Neuronal stem cell (in vitro differentiated cells): ENCODE measurements around the gene CPLANE1. TPM values are rescaled to one million over a fixed set of nuclear protein-coding genes. Genes with fewer than 3 reads are reported as not detected.

Source experiments
- DNase-seq: peaks from one replicate; pipeline ENCODE4 v3.0.0-alpha.2; 2013; ENCODE audit warnings: low spot score
- H2AFZ ChIP-seq: one replicate; pipeline ENCODE4 v1.6.1; 2013; ENCODE audit warnings: mild to moderate bottlenecking, low read length, inconsistent platforms
- H2AK5ac ChIP-seq: 2 replicates; pipeline ENCODE4 v1.6.1; 2013; ENCODE audit warnings: low read depth, mild to moderate bottlenecking, inconsistent platforms, low read length, moderate library complexity, mixed read lengths
- H2BK120ac ChIP-seq: 2 replicates; pipeline ENCODE4 v1.6.1; 2013; ENCODE audit warnings: low read depth, mild to moderate bottlenecking, inconsistent platforms, low read length, moderate library complexity, mixed read lengths
- H2BK12ac ChIP-seq: one replicate; pipeline ENCODE4 v1.6.1; 2013; ENCODE audit warnings: low read length, inconsistent platforms
- H2BK15ac ChIP-seq: 2 replicates; pipeline ENCODE4 v1.6.1; 2013; ENCODE audit warnings: mild to moderate bottlenecking, low read length, inconsistent platforms, mixed read lengths
- H2BK5ac ChIP-seq: one replicate; pipeline ENCODE4 v1.6.1; 2013; ENCODE audit warnings: inconsistent platforms, mild to moderate bottlenecking, low read length, moderate library complexity
- H3K14ac ChIP-seq: one replicate; pipeline ENCODE4 v1.6.1; 2013; ENCODE audit warnings: low read length, inconsistent platforms
- H3K18ac ChIP-seq: 2 replicates; pipeline ENCODE4 v1.6.1; 2013; ENCODE audit warnings: low read length, inconsistent platforms
- H3K23ac ChIP-seq: 2 replicates; pipeline ENCODE4 v1.6.1; 2013; ENCODE audit warnings: low read depth, mild to moderate bottlenecking, mixed read lengths, low read length, inconsistent platforms; ENCODE audit not compliant: poor library complexity
- H3K27ac ChIP-seq: replicated peaks from 3 replicates; pipeline ENCODE4 v1.5.1; 2013; ENCODE audit warnings: low read length, inconsistent platforms
- H3K27me3 ChIP-seq, 3 experiments: 2 replicates each; pipeline ENCODE4 v1.6.1; 2013; ENCODE audit warnings: low read length in 3 of 3, mild to moderate bottlenecking in 2 of 3, inconsistent platforms in 1 of 3, low read depth in 1 of 3, mixed read lengths in 1 of 3, moderate library complexity in 1 of 3; ENCODE audit not compliant: control insufficient read depth in 3 of 3, insufficient read depth in 3 of 3
- H3K36me3 ChIP-seq, 2 donors: replicated peaks in 1 of 2; 2 replicates each; pipeline ENCODE4 v1.6.1; 2013; ENCODE audit warnings: low read length in 2 of 2; ENCODE audit not compliant: control insufficient read depth in 2 of 2, insufficient read depth in 2 of 2
- H3K4ac ChIP-seq: 2 replicates; pipeline ENCODE4 v1.6.1; 2013; ENCODE audit warnings: inconsistent platforms, mild to moderate bottlenecking, low read length, moderate library complexity
- H3K4me1 ChIP-seq, 2 donors: 1 replicate in 1 of 2; 2 replicates in 1 of 2; pipeline ENCODE4 v1.6.1; 2013; ENCODE audit warnings: low read length in 2 of 2, low read depth in 1 of 2; ENCODE audit not compliant: control insufficient read depth in 2 of 2, insufficient read depth in 1 of 2
- H3K4me2 ChIP-seq: one replicate; pipeline ENCODE4 v1.6.1; 2013; ENCODE audit warnings: mild to moderate bottlenecking, low read length, inconsistent platforms; ENCODE audit not compliant: insufficient read depth, poor library complexity, severe bottlenecking
- H3K4me3 ChIP-seq, 2 donors: 2 replicates each; pipeline ENCODE4 v1.5.1; 2013; ENCODE audit warnings: low read length in 2 of 2, mild to moderate bottlenecking in 2 of 2, inconsistent platforms in 1 of 2, moderate library complexity in 1 of 2
- H3K79me1 ChIP-seq: one replicate; pipeline ENCODE4 v1.6.1; 2013; ENCODE audit warnings: low read depth, mild to moderate bottlenecking, inconsistent platforms, low read length, moderate library complexity
- H3K9ac ChIP-seq: one replicate; pipeline ENCODE4 v1.6.1; 2013; ENCODE audit warnings: mild to moderate bottlenecking, low read depth, low read length, inconsistent platforms; ENCODE audit not compliant: poor library complexity
- H3K9me3 ChIP-seq, 2 donors: replicated peaks in 1 of 2; 2 replicates each; pipeline versions ENCODE3 to v1.6.1; 2013; ENCODE audit warnings: low read length in 2 of 2, mild to moderate bottlenecking in 2 of 2, inconsistent platforms in 1 of 2, low read depth in 1 of 2, mixed read lengths in 1 of 2, moderate library complexity in 1 of 2; ENCODE audit not compliant: control insufficient read depth in 2 of 2, insufficient read depth in 1 of 2
- H4K8ac ChIP-seq: one replicate; pipeline ENCODE4 v1.6.1; 2013; ENCODE audit warnings: low read depth, mild to moderate bottlenecking, inconsistent platforms, low read length, moderate library complexity
- H4K91ac ChIP-seq: one replicate; pipeline ENCODE4 v1.6.1; 2013; ENCODE audit warnings: low read length, low read depth, mild to moderate bottlenecking, inconsistent platforms; ENCODE audit not compliant: poor library complexity
- WGBS, 2 donors: extraction: QIAGEN DNeasy Blood & Tissue Kit; methylation state at CpG; one replicate each; pipeline ENCODE4 v1.1.7; 2013; ENCODE audit warnings: missing lambda C conversion rate in 2 of 2, mixed read lengths in 1 of 2; ENCODE audit not compliant: insufficient read length in 2 of 2, insufficient replicate concordance in 1 of 2; ENCODE audit errors: extremely low coverage in 2 of 2; 5-methylcytosine and 5-hydroxymethylcytosine counted together
- small RNA-seq: library from polyadenylated mRNA; stranded (forward); fragments of <200 nt; extraction: miRNeasy Mini kit (QIAGEN cat#:217004); gene quantifications from one replicate; pipeline ENCODE3, GENCODE V24; 2013; ENCODE audit not compliant: insufficient read depth

CPLANE1 gene

GRCh38 chr5:37060030-37060429 is 189.1 kb downstream of the CPLANE1 start:
- Histone ChIP-seq H4K91ac (no peak overlapping the region), H3K9me3 (no peaks in the 10 kb centered on the region), H2BK120ac (no peak overlapping the region), H3K4me3 (no peak overlapping the region), H2BK12ac (no peak overlapping the region), H3K36me3 (peaks cover 10 to 99% of the 10 kb centered on the region in 2 donors), H3K27me3 (no peaks in the 10 kb centered on the region), H2AK5ac (no peak overlapping the region), H3K23ac (no peak overlapping the region), H3K14ac (no peak overlapping the region), H3K18ac (no peak overlapping the region), H2BK5ac (no peak overlapping the region), H3K4ac (no peak overlapping the region), H3K27ac (no peak overlapping the region), H4K8ac (no peak overlapping the region), H3K4me1 (no peaks in the 10 kb centered on the region), H3K9ac (no peak overlapping the region), H2AFZ (no peak overlapping the region), H3K4me2 (no peak overlapping the region), H2BK15ac (no peak overlapping the region), H3K79me1 (no peaks in the 10 kb centered on the region)
- WGBS, 2 donors: no CpG with 5 or more reads among the region's 1 CpG
- DNase-seq: no peak

GRCh38 chr5:37056762-37057161 is 192.4 kb downstream of the CPLANE1 start:
- Histone ChIP-seq H4K91ac (no peak overlapping the region), H3K4me2 (no peak overlapping the region), H2AK5ac (no peak overlapping the region), H3K79me1 (no peaks in the 10 kb centered on the region), H3K4me3 (no peak overlapping the region), H2BK15ac (no peak overlapping the region), H3K4ac (no peak overlapping the region), H3K9me3 (peaks cover 0 to 6% of the 10 kb centered on the region in 2 donors), H2BK120ac (no peak overlapping the region), H3K9ac (no peak overlapping the region), H4K8ac (no peak overlapping the region), H3K14ac (no peak overlapping the region), H3K4me1 (no peaks in the 10 kb centered on the region), H3K27ac (no peak overlapping the region), H3K27me3 (no peaks in the 10 kb centered on the region), H2AFZ (no peak overlapping the region), H2BK12ac (no peak overlapping the region), H3K18ac (no peak overlapping the region), H2BK5ac (no peak overlapping the region), H3K23ac (no peak overlapping the region), H3K36me3 (peaks cover 5 to 92% of the 10 kb centered on the region in 2 donors)
- WGBS, 2 donors: no CpG with 5 or more reads among the region's 2 CpGs
- DNase-seq: no peak

Small RNA genes lying within 50 kb of the gene (small RNA-seq; reads per million reads assigned to genes)
- not detected for gene C8orf59P2
